GM21381 (cell line): Measurements from ENCODE around the gene GPR31.
"Not testable (repeated sequence)": the region's sequence is repeated elsewhere in the genome, so short reads cannot be mapped to it uniquely, and the experiment has no call there.

Source experiments
- ATAC-seq: cut with Tn5 transposase; IDR thresholded peaks from one replicate; pipeline ENCODE4 v1.9.1; 2021; ENCODE audit warnings: mild to moderate bottlenecking, moderate library complexity; ENCODE audit not compliant: unreplicated experiment

Gene GPR31

GRCh38 chr6:167157863-167158262 lies at the start of gene GPR31:
Gene GPR31, minus strand, starts transcription at chr6:167157980. Its CDS starts 149 bp downstream, at chr6:167157831.
- no peak for ATAC-seq

GRCh38 chr6:167207527-167207926 lies 49.7 kb upstream of the GPR31 start:
- ATAC-seq, result no peak

GRCh38 chr6:167205316-167205715 lies 47.5 kb upstream of the GPR31 start:
- not testable (repeated sequence) for ATAC-seq

- not testable (repeated sequence) for ATAC-seq
Observed at GRCh38 chr6:167204059-167204348, 46.2 kb upstream of the GPR31 start.

GRCh38 chr6:167203261-167204058 lies 45.7 kb upstream of the GPR31 start:
- not testable (repeated sequence) for ATAC-seq

- not testable (repeated sequence) for ATAC-seq
Observed at GRCh38 chr6:167202613-167203012, 44.8 kb upstream of the GPR31 start.

- no peak for ATAC-seq
Observed at GRCh38 chr6:167200806-167201205, 43.0 kb upstream of the GPR31 start.

- not testable (repeated sequence) for ATAC-seq
Observed at GRCh38 chr6:167195941-167196610, 38.3 kb upstream of the GPR31 start.

- ATAC-seq, result not testable (repeated sequence)
Observed at GRCh38 chr6:167193515-167194125, 35.8 kb upstream of the GPR31 start.

GRCh38 chr6:167191043-167191583 lies 33.3 kb upstream of the GPR31 start:
- not testable (repeated sequence) for ATAC-seq

GRCh38 chr6:167187275-167187674 lies 29.5 kb upstream of the GPR31 start:
- ATAC-seq, result not testable (repeated sequence)

- not testable (repeated sequence) for ATAC-seq
Observed at GRCh38 chr6:167185101-167185500, 27.3 kb upstream of the GPR31 start.

GRCh38 chr6:167182913-167183314 lies 25.1 kb upstream of the GPR31 start:
- ATAC-seq, result peak; percentile 77

GRCh38 chr6:167181351-167181750 lies 23.6 kb upstream of the GPR31 start:
- not testable (repeated sequence) for ATAC-seq

GRCh38 chr6:167180086-167180485 lies 22.3 kb upstream of the GPR31 start:
- ATAC-seq, result not testable (repeated sequence)

- not testable (repeated sequence) for ATAC-seq
Observed at GRCh38 chr6:167178896-167179655, 21.3 kb upstream of the GPR31 start.

- not testable (repeated sequence) for ATAC-seq
Observed at GRCh38 chr6:167177271-167177670, 19.5 kb upstream of the GPR31 start.

GRCh38 chr6:167172011-167172410 lies 14.2 kb upstream of the GPR31 start:
- ATAC-seq, result not testable (repeated sequence)

- ATAC-seq, result not testable (repeated sequence)
Observed at GRCh38 chr6:167171300-167171699, 13.5 kb upstream of the GPR31 start.

GRCh38 chr6:167169867-167170266 lies 12.1 kb upstream of the GPR31 start:
- not testable (repeated sequence) for ATAC-seq

- not testable (repeated sequence) for ATAC-seq
Observed at GRCh38 chr6:167168296-167168695, 10.5 kb upstream of the GPR31 start.
